NCI-H69 (cell line): Measurements from ENCODE around the gene DCST1.
A peak's percentile ranks its signal among the peaks of the same experiment; 100 is the strongest.

ENCODE experiments used
- DNase-seq: peaks from one replicate; lab custom pipeline; 2025; lab: John Stamatoyannopoulos, UW

Gene DCST1

GRCh38 chr1:155086856-155087535 lies 53.4 kb downstream of the DCST1 start:
- DNase-seq = no peak

GRCh38 chr1:155091071-155092051 lies 57.7 kb downstream of the DCST1 start:
- peak; percentile 88 for DNase-seq

- no peak for DNase-seq
Observed at GRCh38 chr1:155092131-155092530, 58.5 kb downstream of the DCST1 start.

GRCh38 chr1:155092641-155093040 lies 59.0 kb downstream of the DCST1 start:
- no peak for DNase-seq

- peak; percentile 91 for DNase-seq
Observed at GRCh38 chr1:155093911-155094621, 60.4 kb downstream of the DCST1 start.

- DNase-seq = no peak
Observed at GRCh38 chr1:155094622-155094948, 61.0 kb downstream of the DCST1 start.

GRCh38 chr1:155099331-155099730 lies 65.7 kb downstream of the DCST1 start:
- no peak for DNase-seq
